NCI-H2171 (cell line): ENCODE measurements around the gene SUPT4H1.
A peak's percentile ranks its signal among the peaks of the same experiment; 100 is the strongest.

Source experiments
- DNase-seq: peaks from one replicate; lab custom pipeline; 2025; lab: John Stamatoyannopoulos, UW

Gene SUPT4H1

GRCh38 chr17:58317421-58318064 is 34.5 kb downstream of the SUPT4H1 start:
- peak; percentile 11 for DNase-seq

- DNase-seq, result no peak
These were observed 35.6 kb downstream of the SUPT4H1 start for GRCh38 chr17:58316260-58316960.

GRCh38 chr17:58315750-58316149 is 36.3 kb downstream of the SUPT4H1 start:
- no peak for DNase-seq

GRCh38 chr17:58315281-58315711 is 36.7 kb downstream of the SUPT4H1 start:
- peak; percentile 72 for DNase-seq

GRCh38 chr17:58314706-58315015 is 37.3 kb downstream of the SUPT4H1 start:
- no peak for DNase-seq

- DNase-seq, result peak; percentile 74
These were observed 37.9 kb downstream of the SUPT4H1 start for GRCh38 chr17:58313815-58314705.

GRCh38 chr17:58312829-58313228 is 39.2 kb downstream of the SUPT4H1 start:
- peak; percentile 5 for DNase-seq

GRCh38 chr17:58312021-58312630 is 39.9 kb downstream of the SUPT4H1 start:
- DNase-seq, result no peak

GRCh38 chr17:58311429-58311894 is 40.5 kb downstream of the SUPT4H1 start:
- no peak for DNase-seq

GRCh38 chr17:58310511-58311428 is 41.2 kb downstream of the SUPT4H1 start:
- peak; percentile 84 for DNase-seq

GRCh38 chr17:58309918-58310259 is 42.1 kb downstream of the SUPT4H1 start:
- DNase-seq, result no peak

GRCh38 chr17:58308985-58309917 is 42.8 kb downstream of the SUPT4H1 start:
- DNase-seq, result no peak

GRCh38 chr17:58308173-58308984 is 43.6 kb downstream of the SUPT4H1 start:
- DNase-seq, result no peak

GRCh38 chr17:58307468-58308172 is 44.4 kb downstream of the SUPT4H1 start:
- DNase-seq, result no peak

- no peak for DNase-seq
These were observed 45.7 kb downstream of the SUPT4H1 start for GRCh38 chr17:58306131-58306951.

GRCh38 chr17:58305626-58306025 is 46.4 kb downstream of the SUPT4H1 start:
- DNase-seq, result no peak

- DNase-seq, result no peak
These were observed 47.1 kb downstream of the SUPT4H1 start for GRCh38 chr17:58304750-58305486.
